HG03025 (cell line): Measurements from ENCODE around the gene AIF1L.

Experiments
- ATAC-seq: cut with Tn5 transposase; IDR thresholded peaks from one replicate; pipeline ENCODE4 v1.9.1; 2021; ENCODE audit warnings: mild to moderate bottlenecking, moderate library complexity; ENCODE audit not compliant: unreplicated experiment, low FRiP score

AIF1L gene

GRCh38 chr9:131160416-131161112 lies 64.2 kb downstream of the AIF1L start:
- ATAC-seq, result no peak

GRCh38 chr9:131161585-131161984 lies 65.3 kb downstream of the AIF1L start:
- no peak for ATAC-seq

DNA sequence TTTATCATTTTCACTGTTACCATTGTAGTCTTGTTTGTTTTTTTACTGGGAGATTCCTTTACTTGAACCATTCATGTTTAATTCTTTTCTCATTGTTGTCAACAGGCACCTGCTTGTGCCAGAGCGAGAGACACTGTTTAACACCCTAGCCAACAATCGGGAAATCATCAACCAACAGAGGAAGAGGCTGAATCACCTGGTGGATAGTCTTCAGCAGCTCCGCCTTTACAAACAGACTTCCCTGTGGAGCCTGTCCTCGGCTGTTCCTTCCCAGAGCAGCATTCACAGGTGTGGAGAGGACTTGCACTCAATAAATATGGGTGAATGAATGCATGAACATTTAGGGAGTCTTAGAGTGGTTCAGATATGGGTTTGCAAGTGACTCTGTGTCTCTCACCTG lies 66.6 kb downstream of the AIF1L start:
- no peak for ATAC-seq

DNA sequence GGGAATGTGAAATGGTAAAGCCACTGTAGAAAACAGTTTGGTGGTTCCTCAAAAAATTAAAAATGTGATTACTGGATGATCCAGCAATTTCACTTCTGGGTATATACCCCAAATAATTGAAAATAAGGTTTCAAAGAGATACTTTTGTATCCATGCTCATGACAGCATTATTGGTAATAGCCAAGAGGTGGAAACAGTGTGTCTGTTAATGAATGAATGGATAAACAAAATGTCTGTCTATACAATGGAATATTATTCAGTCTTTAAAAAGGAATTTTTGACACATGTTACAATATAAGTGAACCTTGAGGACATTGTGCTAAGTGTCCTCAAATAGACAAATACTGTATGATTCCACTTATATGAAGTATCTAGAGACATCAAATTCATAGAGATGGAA lies 69.2 kb downstream of the AIF1L start:
- no peak for ATAC-seq

- no peak for ATAC-seq
These were observed 70.9 kb downstream of the AIF1L start for GRCh38 chr9:131167146-131167692.

GRCh38 chr9:131167936-131168335 lies 71.6 kb downstream of the AIF1L start:
- ATAC-seq, result no peak

DNA sequence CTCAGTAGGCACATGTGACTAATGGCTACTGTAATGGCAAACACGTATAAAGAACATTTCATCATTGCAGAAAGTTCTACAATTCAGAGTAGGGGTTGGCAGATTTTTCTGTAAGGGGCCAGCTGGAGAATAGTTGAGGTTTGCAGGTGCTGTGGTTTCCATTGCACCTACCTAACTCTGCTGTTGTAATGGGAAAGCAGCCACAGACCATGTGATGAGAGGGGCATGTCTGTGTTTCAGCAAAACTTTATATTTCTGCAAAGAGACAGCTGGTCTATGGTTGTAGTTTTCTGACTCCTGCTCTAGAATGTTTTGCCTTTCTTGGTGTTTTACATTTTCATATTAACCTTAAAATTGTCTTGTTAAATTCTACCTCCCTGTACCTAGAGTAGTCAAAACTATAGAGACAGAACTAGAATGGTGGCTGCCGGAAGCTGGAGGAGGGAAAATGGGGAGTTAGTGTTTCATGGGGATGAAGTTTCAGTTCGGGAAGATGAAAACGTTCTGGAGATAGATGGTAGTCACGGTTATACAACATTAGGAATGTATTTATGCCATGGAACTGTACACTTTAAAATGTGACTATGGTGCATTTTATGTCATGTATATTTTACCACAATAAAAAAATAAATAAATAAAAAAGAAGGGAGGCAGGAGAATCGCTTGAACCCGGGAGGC lies 73.4 kb downstream of the AIF1L start:
- ATAC-seq, result no peak
